Suprapubic skin (tissue), 4 donors: ENCODE results near the gene ATXN7.

ENCODE experiments used
- CTCF ChIP-seq, 2 donors: fragments of 200-600 bp in 1 of 2; fragments of 450-650 bp in 1 of 2; sonication (generic) in 1 of 2; IDR thresholded peaks; one replicate each; pipeline ENCODE4 v1.5.1; 2016 to 2019; ENCODE audit warnings: antibody characterized with exemption in 2 of 2, mild to moderate bottlenecking in 1 of 2, moderate library complexity in 1 of 2
- POLR2A ChIP-seq, 2 donors: fragments of 450-650 bp; IDR thresholded peaks; one replicate each; pipeline ENCODE4 v1.6.1; 2017; ENCODE audit warnings: antibody characterized with exemption in 2 of 2, mild to moderate bottlenecking in 2 of 2, moderate library complexity in 2 of 2
- POLR2AphosphoS5 ChIP-seq, 3 donors: sonication (generic); formaldehyde crosslinking; IDR thresholded peaks; one replicate each; pipeline ENCODE4 v1.6.1; 2017; ENCODE audit warnings: antibody characterized with exemption in 3 of 3

DNA sequence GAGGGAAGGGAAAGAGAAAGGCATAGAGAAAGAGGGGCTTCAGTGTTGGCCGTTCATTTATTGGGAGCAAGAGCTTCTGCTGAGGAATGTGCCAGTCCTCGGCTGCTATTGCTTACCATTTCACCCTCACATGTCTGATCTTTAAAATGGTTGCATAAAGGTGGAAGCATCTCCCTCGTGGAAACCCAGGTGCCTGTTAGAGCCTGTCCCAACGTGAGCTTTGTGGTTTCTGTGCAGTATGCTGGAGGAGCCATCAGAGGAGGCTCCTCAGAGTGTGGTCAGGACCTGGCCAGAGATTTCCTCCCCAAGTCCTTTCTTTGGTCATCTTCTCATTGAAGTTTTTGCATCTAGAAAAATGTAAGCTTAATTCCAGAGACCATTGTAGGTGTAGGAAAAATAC lies 125.3 kb downstream of the ATXN7 start:
- TF ChIP-seq CTCF (IDR thresholded peaks at IDR 0.05) (no peak), POLR2AphosphoS5 (IDR thresholded peaks at IDR 0.05) (no peak), POLR2A (IDR thresholded peaks at IDR 0.05) (no peak)
